SK-N-SH treated with all-trans-retinoic acid at 6 μM for 48 hours (cell line): Measurements from ENCODE around the gene PRSS38.

ENCODE experiments used
- ATAC-seq: fragments of 200-7000 bp; cut with Tn5 transposase; 3 replicates; pipeline ENCODE4 v1.9.1; 2020; ENCODE audit warnings: mild to moderate bottlenecking, moderate library complexity
- ARNTL ChIP-seq: fragments of 450-650 bp; formaldehyde crosslinking; IDR thresholded peaks from 2 replicates; pipeline ENCODE4 v1.5.0; 2020; ENCODE audit warnings: low read depth, mild to moderate bottlenecking, moderate library complexity, borderline replicate concordance
- BACH2 ChIP-seq: fragments of 250-450 bp; sonication (Bioruptor Pico); IDR thresholded peaks from 2 replicates; pipeline ENCODE4 v1.9.0; 2021; ENCODE audit warnings: mild to moderate bottlenecking, borderline replicate concordance
- CSDC2 ChIP-seq: fragments of 250-450 bp; sonication (Bioruptor Pico); IDR thresholded peaks from 2 replicates; pipeline ENCODE4 v1.5.0; 2020; ENCODE audit warnings: mild to moderate bottlenecking, moderate library complexity
- ESRRG ChIP-seq: fragments of 250-450 bp; sonication (Bioruptor Pico); IDR thresholded peaks from 2 replicates; pipeline ENCODE4 v1.6.1; 2021; ENCODE audit warnings: mild to moderate bottlenecking
- GLIS3 ChIP-seq: fragments of 250-450 bp; sonication (Bioruptor Pico); IDR thresholded peaks from 2 replicates; pipeline ENCODE4 v1.5.0; 2020; ENCODE audit warnings: mild to moderate bottlenecking, moderate library complexity
- OSR1 ChIP-seq: fragments of 250-450 bp; sonication (Bioruptor Pico); IDR thresholded peaks from 2 replicates; pipeline ENCODE4 v1.8.0; 2022; ENCODE audit warnings: moderate library complexity, mild to moderate bottlenecking, inconsistent platforms
- PATZ1 ChIP-seq: fragments of 250-450 bp; sonication (Bioruptor Pico); IDR thresholded peaks from 2 replicates; pipeline ENCODE4 v1.8.0; 2020; ENCODE audit warnings: mild to moderate bottlenecking, moderate library complexity, borderline replicate concordance
- POU6F1 ChIP-seq: fragments of 250-450 bp; sonication (Bioruptor Pico); IDR thresholded peaks from 2 replicates; pipeline ENCODE4 v1.8.0; 2021; ENCODE audit warnings: low read depth, mild to moderate bottlenecking, moderate library complexity, borderline replicate concordance
- PPARA ChIP-seq: fragments of 250-450 bp; sonication (Bioruptor Pico); IDR thresholded peaks from 2 replicates; pipeline ENCODE4 v1.5.0; 2020; ENCODE audit warnings: mild to moderate bottlenecking, borderline replicate concordance
- SNAI2 ChIP-seq: fragments of 250-450 bp; sonication (Bioruptor Pico); IDR thresholded peaks from 2 replicates; pipeline ENCODE4 v1.5.0; 2020; ENCODE audit warnings: mild to moderate bottlenecking, moderate library complexity
- TCF4 ChIP-seq: fragments of 250-450 bp; sonication (Bioruptor Pico); IDR thresholded peaks from 2 replicates; pipeline ENCODE4 v1.8.0; 2021; ENCODE audit warnings: mild to moderate bottlenecking, moderate library complexity, borderline replicate concordance
- TOX ChIP-seq: fragments of 250-450 bp; sonication (Bioruptor Pico); IDR thresholded peaks from 2 replicates; pipeline ENCODE4 v1.8.0; 2021; ENCODE audit warnings: mild to moderate bottlenecking, moderate library complexity, borderline replicate concordance
- TSHZ2 ChIP-seq: fragments of 250-450 bp; sonication (Bioruptor Pico); IDR thresholded peaks from 2 replicates; pipeline ENCODE4 v1.5.0; 2020; ENCODE audit warnings: mild to moderate bottlenecking, moderate library complexity
- ZC3H10 ChIP-seq: fragments of 250-450 bp; sonication (Bioruptor Pico); IDR thresholded peaks from 2 replicates; pipeline ENCODE4 v1.5.1; 2021; ENCODE audit warnings: mild to moderate bottlenecking, moderate library complexity
- ZFP3 ChIP-seq: fragments of 250-450 bp; sonication (Bioruptor Pico); IDR thresholded peaks from 2 replicates; pipeline ENCODE4 v1.5.0; 2020; ENCODE audit warnings: mild to moderate bottlenecking, moderate library complexity
- ZFP30 ChIP-seq: fragments of 450-650 bp; formaldehyde crosslinking; IDR thresholded peaks from 2 replicates; pipeline ENCODE4 v1.5.0; 2022; ENCODE audit warnings: mild to moderate bottlenecking, moderate library complexity
- ZNF565 ChIP-seq: fragments of 450-650 bp; formaldehyde crosslinking; conservative IDR thresholded peaks from 2 replicates; pipeline ENCODE4 v1.5.0; 2020; ENCODE audit warnings: low read depth, mild to moderate bottlenecking, moderate library complexity
- ZNF70 ChIP-seq: fragments of 450-650 bp; formaldehyde crosslinking; IDR thresholded peaks from 2 replicates; pipeline ENCODE4 v1.5.0; 2020; ENCODE audit warnings: mild to moderate bottlenecking, moderate library complexity
- ZNF8 ChIP-seq: fragments of 450-650 bp; formaldehyde crosslinking; IDR thresholded peaks from 2 replicates; pipeline ENCODE4 v1.5.0; 2020; ENCODE audit warnings: mild to moderate bottlenecking, moderate library complexity
- TF ChIP-seq, protein P1 (sequence below): fragments of 250-450 bp; sonication (Bioruptor Pico); IDR thresholded peaks from 2 replicates; pipeline ENCODE4 v1.5.1; 2021; ENCODE audit warnings: mild to moderate bottlenecking, moderate library complexity
- TF ChIP-seq, protein P2 (sequence below): fragments of 250-450 bp; sonication (Bioruptor Pico); IDR thresholded peaks from 2 replicates; pipeline ENCODE4 v1.5.1; 2020; ENCODE audit warnings: low read depth, mild to moderate bottlenecking, moderate library complexity

The PRSS38 gene

DNA sequence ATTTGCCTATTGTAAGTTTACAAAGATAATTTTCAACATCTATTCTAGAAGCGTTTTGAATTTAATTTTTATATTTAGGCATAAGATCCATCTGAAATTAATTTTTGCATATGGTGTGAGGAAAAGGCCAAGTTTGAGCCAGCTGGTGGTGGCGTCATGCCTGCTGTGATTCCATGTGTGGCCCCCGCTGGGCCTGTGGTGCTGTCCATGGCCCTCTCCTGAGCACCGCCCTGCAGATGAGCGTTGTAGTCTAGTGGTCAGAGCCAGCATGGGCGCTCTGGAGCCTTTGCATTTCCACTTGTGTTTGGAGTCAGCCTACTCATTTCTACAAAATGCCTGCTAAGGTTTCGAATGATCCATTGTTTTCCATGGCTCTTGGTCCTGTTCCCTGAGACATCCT is 22.7 kb downstream of the PRSS38 start (continued):
- TF ChIP-seq, protein P1, sequence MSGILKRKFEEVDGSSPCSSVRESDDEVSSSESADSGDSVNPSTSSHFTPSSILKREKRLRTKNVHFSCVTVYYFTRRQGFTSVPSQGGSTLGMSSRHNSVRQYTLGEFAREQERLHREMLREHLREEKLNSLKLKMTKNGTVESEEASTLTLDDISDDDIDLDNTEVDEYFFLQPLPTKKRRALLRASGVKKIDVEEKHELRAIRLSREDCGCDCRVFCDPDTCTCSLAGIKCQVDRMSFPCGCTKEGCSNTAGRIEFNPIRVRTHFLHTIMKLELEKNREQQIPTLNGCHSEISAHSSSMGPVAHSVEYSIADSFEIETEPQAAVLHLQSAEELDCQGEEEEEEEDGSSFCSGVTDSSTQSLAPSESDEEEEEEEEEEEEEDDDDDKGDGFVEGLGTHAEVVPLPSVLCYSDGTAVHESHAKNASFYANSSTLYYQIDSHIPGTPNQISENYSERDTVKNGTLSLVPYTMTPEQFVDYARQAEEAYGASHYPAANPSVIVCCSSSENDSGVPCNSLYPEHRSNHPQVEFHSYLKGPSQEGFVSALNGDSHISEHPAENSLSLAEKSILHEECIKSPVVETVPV (CRISPR knock-in tag) = no peak
- TF ChIP-seq ZC3H10 (CRISPR knock-in tag) (no peak), ZNF565 (no peak), ESRRG (CRISPR knock-in tag) (no peak), ARNTL (no peak), TOX (CRISPR knock-in tag) (no peak), ZFP30 (CRISPR knock-in tag) (no peak), GLIS3 (CRISPR knock-in tag) (no peak), POU6F1 (CRISPR knock-in tag) (no peak)
- TF ChIP-seq, protein P2, sequence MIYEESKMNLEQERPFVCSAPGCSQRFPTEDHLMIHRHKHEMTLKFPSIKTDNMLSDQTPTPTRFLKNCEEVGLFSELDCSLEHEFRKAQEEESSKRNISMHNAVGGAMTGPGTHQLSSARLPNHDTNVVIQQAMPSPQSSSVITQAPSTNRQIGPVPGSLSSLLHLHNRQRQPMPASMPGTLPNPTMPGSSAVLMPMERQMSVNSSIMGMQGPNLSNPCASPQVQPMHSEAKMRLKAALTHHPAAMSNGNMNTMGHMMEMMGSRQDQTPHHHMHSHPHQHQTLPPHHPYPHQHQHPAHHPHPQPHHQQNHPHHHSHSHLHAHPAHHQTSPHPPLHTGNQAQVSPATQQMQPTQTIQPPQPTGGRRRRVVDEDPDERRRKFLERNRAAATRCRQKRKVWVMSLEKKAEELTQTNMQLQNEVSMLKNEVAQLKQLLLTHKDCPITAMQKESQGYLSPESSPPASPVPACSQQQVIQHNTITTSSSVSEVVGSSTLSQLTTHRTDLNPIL (CRISPR knock-in tag) = no peak
- TF ChIP-seq, all 23 proteins: peak for 0

GRCh38 chr1:227841096-227841495 is 25.6 kb downstream of the PRSS38 start:
- TF ChIP-seq ZNF70 (CRISPR knock-in tag) = no peak
- TF ChIP-seq SNAI2 (CRISPR knock-in tag) = no peak
- TF ChIP-seq ARNTL = no peak
- no peak for TF ChIP-seq ZNF8 (CRISPR knock-in tag)
- TF ChIP-seq ZFP30 (CRISPR knock-in tag) = no peak
- TF ChIP-seq ESRRG (CRISPR knock-in tag) = no peak
- no peak for TF ChIP-seq BACH2 (CRISPR knock-in tag)
- TF ChIP-seq POU6F1 (CRISPR knock-in tag) = no peak
- ATAC-seq = no peak

DNA sequence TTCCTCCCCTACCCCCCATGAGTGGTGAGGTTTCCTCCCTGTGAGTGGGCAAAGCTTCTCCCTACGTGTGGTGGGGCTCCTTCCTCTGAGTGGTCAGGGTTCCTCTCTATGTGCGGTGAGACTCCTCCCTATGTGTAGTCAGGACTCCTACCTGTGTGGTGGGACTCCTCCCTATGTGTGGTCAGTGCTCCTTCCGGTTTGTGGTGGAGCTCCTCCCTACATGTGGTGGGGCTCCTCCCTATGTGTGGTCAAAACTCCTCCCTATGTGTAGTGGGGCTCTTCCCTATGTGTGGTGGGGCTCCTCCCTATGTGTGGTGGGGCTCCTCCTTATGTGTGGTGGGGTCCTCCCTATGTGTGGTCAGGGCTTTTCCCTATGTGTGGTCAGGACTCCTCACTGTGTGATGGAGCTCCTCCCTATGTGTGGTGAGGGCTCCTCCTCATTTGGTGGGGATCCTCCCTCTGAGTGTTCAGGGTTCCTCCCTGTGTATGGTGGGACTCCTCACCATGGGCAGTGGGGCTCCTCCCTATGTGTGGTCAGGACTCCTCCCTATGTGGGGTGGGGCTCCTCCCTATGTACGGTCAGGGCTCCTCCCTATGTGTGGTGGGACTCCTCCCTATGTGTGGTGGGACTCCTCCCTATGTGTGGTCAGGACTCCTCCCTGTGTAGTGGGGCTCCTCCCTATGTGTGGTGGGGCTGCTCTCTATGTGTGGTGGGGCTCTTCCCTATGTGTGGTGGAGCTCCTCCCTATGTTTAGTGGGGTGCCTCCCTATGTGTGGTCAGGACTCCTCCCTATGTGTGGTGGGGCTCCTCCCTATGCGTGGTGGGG is 29.1 kb downstream of the PRSS38 start:
- no peak for TF ChIP-seq CSDC2 (CRISPR knock-in tag)
- ATAC-seq = no peak

DNA sequence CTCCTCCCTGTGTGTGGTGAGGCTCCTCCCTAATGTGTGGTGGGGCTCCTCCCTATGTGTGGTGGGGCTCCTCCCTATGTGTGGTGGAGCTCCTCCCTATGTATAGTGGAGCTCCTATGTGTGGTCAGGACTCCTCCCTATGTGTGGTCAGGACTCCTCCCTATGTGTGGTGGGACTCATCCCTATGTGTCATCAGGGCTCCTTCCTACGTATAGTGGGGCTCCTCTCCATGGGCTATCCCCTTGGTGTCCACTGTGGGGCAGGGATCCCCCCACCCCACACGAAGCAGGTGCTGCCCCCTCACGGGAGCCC is 29.6 kb downstream of the PRSS38 start:
- TF ChIP-seq ESRRG (CRISPR knock-in tag) (no peak), SNAI2 (CRISPR knock-in tag) (no peak), PPARA (CRISPR knock-in tag) (no peak), ZNF565 (no peak), OSR1 (no peak), ZFP3 (CRISPR knock-in tag) (no peak), ZC3H10 (CRISPR knock-in tag) (no peak), TSHZ2 (CRISPR knock-in tag) (no peak), PATZ1 (CRISPR knock-in tag) (no peak), ZNF8 (CRISPR knock-in tag) (no peak), TCF4 (no peak), TOX (CRISPR knock-in tag) (no peak)
- TF ChIP-seq, protein P2 (CRISPR knock-in tag) = no peak
- ATAC-seq = no peak
